Trophoblast cell (in vitro differentiated cells and primary cell): ENCODE results near the gene AHI1.

Source experiments
- DNase-seq, 2 donors: peaks; one replicate each; pipeline ENCODE4 v3.0.0-alpha.2; 2016
- H2AFZ ChIP-seq: 2 replicates; pipeline ENCODE4 v1.6.1; 2013; ENCODE audit warnings: low read length, moderate library complexity, mild to moderate bottlenecking; ENCODE audit not compliant: insufficient read depth, poor library complexity
- H2AK5ac ChIP-seq: 2 replicates; pipeline ENCODE4 v1.6.1; 2013; ENCODE audit warnings: mild to moderate bottlenecking, low read length
- H2BK120ac ChIP-seq: 2 replicates; pipeline ENCODE4 v1.6.1; 2013; ENCODE audit warnings: low read length, mild to moderate bottlenecking, moderate library complexity; ENCODE audit not compliant: insufficient read depth, poor library complexity
- H2BK12ac ChIP-seq: 2 replicates; pipeline ENCODE4 v1.6.1; 2013; ENCODE audit warnings: mild to moderate bottlenecking, low read length, moderate library complexity
- H2BK5ac ChIP-seq: 2 replicates; pipeline ENCODE4 v1.6.1; 2013; ENCODE audit warnings: low read length, low read depth, moderate library complexity, mild to moderate bottlenecking; ENCODE audit not compliant: poor library complexity
- H3K14ac ChIP-seq: 2 replicates; pipeline ENCODE4 v1.6.1; 2013; ENCODE audit warnings: mild to moderate bottlenecking, low read length
- H3K18ac ChIP-seq: 2 replicates; pipeline ENCODE4 v1.6.1; 2013; ENCODE audit warnings: mild to moderate bottlenecking, low read length
- H3K23ac ChIP-seq: 2 replicates; pipeline ENCODE4 v1.6.1; 2013; ENCODE audit warnings: low read length
- H3K27ac ChIP-seq: 2 replicates; pipeline ENCODE4 v1.5.1; 2013; ENCODE audit warnings: low read depth, mild to moderate bottlenecking, inconsistent platforms, low read length, moderate library complexity
- H3K27me3 ChIP-seq: 2 replicates; pipeline ENCODE4 v1.6.1; 2013; ENCODE audit warnings: inconsistent platforms, mild to moderate bottlenecking, low read length, moderate library complexity; ENCODE audit not compliant: insufficient read depth
- H3K36me3 ChIP-seq, 2 experiments: 1 replicate in 1 of 2; 2 replicates in 1 of 2; pipeline ENCODE4 v1.6.1; 2013; ENCODE audit warnings: low read length in 2 of 2, mild to moderate bottlenecking in 2 of 2, moderate library complexity in 1 of 2; ENCODE audit not compliant: insufficient read depth in 2 of 2, control insufficient read depth in 1 of 2
- H3K4ac ChIP-seq: 2 replicates; pipeline ENCODE4 v1.6.1; 2013; ENCODE audit warnings: low read depth, mild to moderate bottlenecking, low read length, moderate library complexity
- H3K4me1 ChIP-seq, 2 experiments: 1 replicate in 1 of 2; 2 replicates in 1 of 2; pipeline ENCODE4 v1.6.1; 2013; ENCODE audit warnings: low read length in 2 of 2, mild to moderate bottlenecking in 2 of 2, moderate library complexity in 1 of 2; ENCODE audit not compliant: insufficient read depth in 2 of 2, control insufficient read depth in 1 of 2
- H3K4me2 ChIP-seq: 2 replicates; pipeline ENCODE4 v1.6.1; 2013; ENCODE audit warnings: inconsistent platforms, mild to moderate bottlenecking, low read length, moderate library complexity
- H3K4me3 ChIP-seq: 2 replicates; pipeline ENCODE4 v1.5.1; 2013; ENCODE audit warnings: mild to moderate bottlenecking, low read depth, low read length, inconsistent platforms
- H3K79me1 ChIP-seq: one replicate; pipeline ENCODE4 v1.6.1; 2013; ENCODE audit warnings: low read length
- H3K79me2 ChIP-seq: 2 replicates; pipeline ENCODE4 v1.6.1; 2013; ENCODE audit warnings: low read length, mild to moderate bottlenecking; ENCODE audit not compliant: control insufficient read depth, insufficient read depth, poor library complexity
- H3K9ac ChIP-seq: 2 replicates; pipeline ENCODE4 v1.6.1; 2013; ENCODE audit warnings: mild to moderate bottlenecking, low read length
- H3K9me3 ChIP-seq: 2 replicates; pipeline ENCODE4 v1.6.1; 2013; ENCODE audit warnings: low read depth, mild to moderate bottlenecking, control low read depth, inconsistent platforms, low read length; ENCODE audit not compliant: insufficient read depth
- H4K12ac ChIP-seq: 2 replicates; pipeline ENCODE4 v1.6.1; 2013; ENCODE audit warnings: low read depth, mild to moderate bottlenecking, low read length, moderate library complexity
- H4K8ac ChIP-seq: 2 replicates; pipeline ENCODE4 v1.6.1; 2013; ENCODE audit warnings: low read depth, mild to moderate bottlenecking, low read length, moderate library complexity
- H4K91ac ChIP-seq: one replicate; pipeline ENCODE4 v1.6.1; 2013; ENCODE audit warnings: low read depth, mild to moderate bottlenecking, low read length, moderate library complexity
- WGBS: extraction: QIAGEN DNeasy Blood & Tissue Kit; methylation state at CpG from one replicate; pipeline ENCODE4 v1.1.7; 2013; ENCODE audit warnings: missing lambda C conversion rate; ENCODE audit not compliant: insufficient read length, insufficient coverage; ENCODE audit errors: extremely low coverage; 5-methylcytosine and 5-hydroxymethylcytosine counted together

The AHI1 gene

DNA sequence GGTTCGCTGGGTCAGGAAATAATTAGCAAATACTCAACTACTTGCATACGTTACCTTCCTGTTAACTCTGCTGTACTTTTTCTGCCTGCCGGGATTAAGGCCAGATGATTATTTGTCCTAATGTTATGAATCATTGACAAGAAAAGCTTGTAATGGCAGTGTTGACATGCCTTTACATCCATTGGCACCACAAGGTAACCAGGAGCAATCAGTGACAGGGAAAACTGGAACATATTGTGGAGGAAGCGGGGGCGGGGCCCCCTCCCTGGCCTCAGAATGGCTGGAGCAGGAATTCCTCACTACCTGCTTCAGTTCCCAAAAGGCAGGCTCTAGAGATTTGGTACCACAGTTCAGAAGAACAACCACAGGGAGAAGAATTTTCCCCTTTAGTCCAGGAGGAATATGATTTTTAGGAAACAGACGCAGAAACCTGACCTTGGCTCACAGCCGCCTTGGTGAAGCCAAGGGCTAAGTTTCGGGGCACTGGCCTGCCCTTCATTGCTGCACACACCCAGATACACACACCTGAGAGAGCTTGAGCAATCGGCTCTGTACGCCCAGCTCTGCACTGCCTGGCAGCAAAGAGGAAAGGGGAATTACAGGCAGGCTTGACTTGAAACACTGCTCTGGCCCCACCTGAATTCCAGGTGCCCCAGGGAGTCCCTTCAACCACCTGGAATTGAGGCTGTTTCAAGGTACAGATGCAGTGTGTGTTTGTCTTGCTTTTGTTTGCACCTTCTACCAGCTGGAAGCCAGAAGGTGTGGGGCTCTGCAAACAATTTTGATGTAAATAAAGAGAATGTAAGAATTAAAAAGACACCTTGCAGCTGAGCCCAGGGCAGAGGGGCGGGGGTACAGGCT lies 226.6 kb downstream of the AHI1 start:
- no peak overlapping the region for H3K27ac ChIP-seq
- no peak overlapping the region for H3K23ac ChIP-seq
- H3K27me3 ChIP-seq: no peaks in the 10 kb centered on the region
- no peak overlapping the region for H3K4me2 ChIP-seq
- no peak overlapping the region for H3K4ac ChIP-seq
- no peaks in the 10 kb centered on the region for H3K79me2 ChIP-seq
- no peaks in the 10 kb centered on the region for H3K36me3 ChIP-seq
- no peak overlapping the region for H2BK120ac ChIP-seq
- peaks cover 2 to 5% of the 10 kb centered on the region in 2 experiments for H3K4me1 ChIP-seq
- H2AK5ac ChIP-seq: no peak overlapping the region
- H4K8ac ChIP-seq: no peak overlapping the region
- no peak overlapping the region for H3K9ac ChIP-seq
- no peaks in the 10 kb centered on the region for H3K9me3 ChIP-seq
- DNase-seq: no peak
- no peak overlapping the region for H3K18ac ChIP-seq
- H4K91ac ChIP-seq: no peak overlapping the region
- no CpG with 5 or more reads among the region's 11 CpGs for WGBS
- H3K14ac ChIP-seq: no peak overlapping the region
- H2BK12ac ChIP-seq: no peak overlapping the region
- no peak overlapping the region for H2AFZ ChIP-seq
- no peak overlapping the region for H4K12ac ChIP-seq
- H3K79me1 ChIP-seq: no peaks in the 10 kb centered on the region
- no peak overlapping the region for H3K4me3 ChIP-seq
- no peak overlapping the region for H2BK5ac ChIP-seq

DNA sequence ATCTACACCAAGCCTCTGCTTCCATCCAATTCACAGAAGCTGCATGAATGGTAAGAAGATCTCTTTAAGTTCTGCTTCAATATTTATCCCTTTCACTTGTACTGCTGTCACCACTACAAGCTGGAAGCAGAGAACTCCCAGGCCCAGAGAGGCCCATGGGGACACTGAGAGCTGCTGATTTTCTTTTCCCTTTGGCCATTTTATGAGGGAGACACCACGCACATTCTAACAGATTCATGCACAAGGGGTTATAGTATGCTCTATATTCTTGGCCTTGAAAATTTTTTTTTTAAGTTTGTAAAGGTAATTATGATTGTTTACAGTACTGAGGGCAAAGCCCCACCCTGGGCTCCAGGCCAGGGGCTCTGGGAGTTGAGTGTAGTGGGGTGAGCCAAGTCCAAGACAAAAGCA lies 228.1 kb downstream of the AHI1 start:
- H3K79me1 ChIP-seq: no peaks in the 10 kb centered on the region
- H3K9me3 ChIP-seq: no peaks in the 10 kb centered on the region
- no peak overlapping the region for H3K14ac ChIP-seq
- H4K12ac ChIP-seq: no peak overlapping the region
- no peak overlapping the region for H2AFZ ChIP-seq
- no peak overlapping the region for H3K4ac ChIP-seq
- H3K4me3 ChIP-seq: no peak overlapping the region
- H2BK120ac ChIP-seq: no peak overlapping the region
- H3K4me2 ChIP-seq: no peak overlapping the region
- no peaks in the 10 kb centered on the region for H3K27me3 ChIP-seq
- peaks cover 2 to 5% of the 10 kb centered on the region in 2 experiments for H3K4me1 ChIP-seq
- H2BK5ac ChIP-seq: no peak overlapping the region
- H3K27ac ChIP-seq: no peak overlapping the region
- WGBS: no CpG with 5 or more reads among the region's 1 CpG
- H3K36me3 ChIP-seq: no peaks in the 10 kb centered on the region
- H3K79me2 ChIP-seq: no peaks in the 10 kb centered on the region
- no peak overlapping the region for H4K91ac ChIP-seq
- no peak overlapping the region for H3K23ac ChIP-seq
- no peak overlapping the region for H3K9ac ChIP-seq
- no peak overlapping the region for H2BK12ac ChIP-seq
- no peak overlapping the region for H4K8ac ChIP-seq
- no peak overlapping the region for H3K18ac ChIP-seq
- H2AK5ac ChIP-seq: no peak overlapping the region
- DNase-seq: no peak

DNA sequence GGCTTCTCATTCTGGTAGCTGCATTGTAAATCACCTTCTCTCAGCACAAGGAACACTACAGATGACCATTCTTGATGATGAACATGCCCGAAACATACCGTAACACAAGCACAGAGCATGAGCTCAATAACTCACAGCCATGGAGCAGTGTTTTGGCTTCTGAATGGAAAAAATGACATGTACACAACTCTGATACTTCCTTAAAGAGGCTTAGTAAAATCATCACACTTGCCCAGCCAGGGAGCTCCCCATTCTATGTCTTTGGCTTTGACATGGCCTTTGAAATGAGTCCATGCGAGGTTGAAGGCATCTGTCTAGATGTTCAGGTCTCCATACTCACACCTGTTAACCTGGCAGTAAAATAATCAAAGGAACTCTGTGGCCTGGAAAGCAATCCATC lies 228.8 kb downstream of the AHI1 start:
- no peaks in the 10 kb centered on the region for H3K9me3 ChIP-seq
- H3K14ac ChIP-seq: no peak overlapping the region
- H3K27ac ChIP-seq: no peak overlapping the region
- H3K9ac ChIP-seq: no peak overlapping the region
- no peak overlapping the region for H3K4me2 ChIP-seq
- no peak overlapping the region for H4K12ac ChIP-seq
- H3K23ac ChIP-seq: peak overlapping the region; percentile 22
- H3K4me3 ChIP-seq: no peak overlapping the region
- peaks cover 2 to 5% of the 10 kb centered on the region in 2 experiments for H3K4me1 ChIP-seq
- H3K36me3 ChIP-seq: no peaks in the 10 kb centered on the region
- no peaks in the 10 kb centered on the region for H3K27me3 ChIP-seq
- no peak overlapping the region for H2BK12ac ChIP-seq
- no peak overlapping the region for H3K18ac ChIP-seq
- no peak overlapping the region for H3K4ac ChIP-seq
- H2AK5ac ChIP-seq: no peak overlapping the region
- no CpG with 5 or more reads among the region's 3 CpGs for WGBS
- H4K8ac ChIP-seq: no peak overlapping the region
- H3K79me1 ChIP-seq: no peaks in the 10 kb centered on the region
- no peak overlapping the region for H2BK120ac ChIP-seq
- no peaks in the 10 kb centered on the region for H3K79me2 ChIP-seq
- H4K91ac ChIP-seq: no peak overlapping the region
- H2AFZ ChIP-seq: no peak overlapping the region
- no peak overlapping the region for H2BK5ac ChIP-seq
- DNase-seq: no peak

DNA sequence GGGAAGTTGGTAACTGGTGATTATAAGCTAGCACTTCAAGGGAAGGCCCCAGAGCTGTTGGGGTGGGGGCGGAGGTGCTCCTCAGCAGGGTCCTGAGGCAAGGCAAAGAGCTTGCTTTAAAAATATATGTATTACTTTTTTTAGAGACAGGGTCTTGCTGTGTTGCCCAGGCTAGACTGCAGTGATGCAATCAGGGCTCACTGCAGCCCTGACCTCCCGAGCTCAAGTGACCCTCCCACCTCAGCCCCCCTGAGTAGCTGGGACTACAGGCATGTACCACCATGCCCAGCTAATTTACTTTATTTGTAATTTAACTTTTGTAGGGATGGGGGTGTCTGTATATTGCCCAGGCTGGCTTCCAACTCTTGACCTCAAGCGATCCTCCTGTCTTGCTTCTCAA lies 229.3 kb downstream of the AHI1 start:
- H3K14ac ChIP-seq: no peak overlapping the region
- no peak overlapping the region for H2BK5ac ChIP-seq
- no peak overlapping the region for H2BK120ac ChIP-seq
- H3K4ac ChIP-seq: no peak overlapping the region
- no peak overlapping the region for H2AFZ ChIP-seq
- no peak overlapping the region for H2AK5ac ChIP-seq
- H3K36me3 ChIP-seq: no peaks in the 10 kb centered on the region
- H3K4me3 ChIP-seq: no peak overlapping the region
- H3K27me3 ChIP-seq: no peaks in the 10 kb centered on the region
- no peak overlapping the region for H3K23ac ChIP-seq
- H3K18ac ChIP-seq: no peak overlapping the region
- H3K79me1 ChIP-seq: no peaks in the 10 kb centered on the region
- WGBS: no CpG with 5 or more reads among the region's 3 CpGs
- no peak overlapping the region for H3K27ac ChIP-seq
- no peak overlapping the region for H2BK12ac ChIP-seq
- H4K91ac ChIP-seq: no peak overlapping the region
- no peaks in the 10 kb centered on the region for H3K9me3 ChIP-seq
- H3K79me2 ChIP-seq: no peaks in the 10 kb centered on the region
- no peak overlapping the region for H4K8ac ChIP-seq
- H3K4me2 ChIP-seq: no peak overlapping the region
- no peak overlapping the region for H3K9ac ChIP-seq
- DNase-seq: no peak
- H4K12ac ChIP-seq: no peak overlapping the region
- H3K4me1 ChIP-seq: peaks cover 2 to 5% of the 10 kb centered on the region in 2 experiments
